Measurements from ENCODE around the gene MICAL2. TPM values are rescaled to one million over a fixed set of nuclear protein-coding genes. Genes with fewer than 3 reads are reported as not detected.

The MICAL2 gene
- total and polyA plus RNA-seq, 2 donors = 17.3 to 26.8 TPM

- Histone ChIP-seq H3K27me3 (ENCODE audit: control insufficient read depth in 2 of 2, insufficient read depth in 1 of 2, low read length in 1 of 2) (no peaks in the 10 kb centered on the region), H3K9me3 (ENCODE audit: control insufficient read depth in 2 of 2, insufficient read depth in 1 of 2, low read length in 1 of 2) (no peaks in the 10 kb centered on the region), H3K36me3 (ENCODE audit: control insufficient read depth in 2 of 2, insufficient read depth in 2 of 2, low read length in 1 of 2) (no peaks in the 10 kb centered on the region), H3K4me1 (ENCODE audit: control insufficient read depth in 2 of 2, insufficient read depth in 2 of 2, low read length in 2 of 2) (peaks cover 6 to 24% of the 10 kb centered on the region in 2 donors), H3K27ac (ENCODE audit: low read depth in 1 of 2, low read length in 1 of 2) (no peak overlapping the region), H3K4me3 (ENCODE audit: low read length in 2 of 2) (no peak overlapping the region)
- 82% methylated on average over 4 of the region's 4 CpGs for WGBS
- no peak for DNase-seq (ENCODE audit: low read depth in 6 of 9, low spot score in 9 of 9)
These were observed 16.1 kb downstream of the MICAL2 start for GRCh38 chr11:12126344-12127019.

GRCh38 chr11:12127206-12127898 is 17.0 kb downstream of the MICAL2 start:
- no peaks in the 10 kb centered on the region for H3K36me3 ChIP-seq (ENCODE audit: control insufficient read depth in 2 of 2, insufficient read depth in 2 of 2, low read length in 1 of 2)
- H3K9me3 ChIP-seq (ENCODE audit: control insufficient read depth in 2 of 2, insufficient read depth in 1 of 2, low read length in 1 of 2) = no peaks in the 10 kb centered on the region
- H3K27ac ChIP-seq (ENCODE audit: low read depth in 1 of 2, low read length in 1 of 2) = no peak overlapping the region
- H3K4me3 ChIP-seq (ENCODE audit: low read length in 2 of 2) = no peak overlapping the region
- DNase-seq (ENCODE audit: low read depth in 6 of 9, low spot score in 9 of 9) = no peak
- peaks cover 6 to 22% of the 10 kb centered on the region in 2 donors for H3K4me1 ChIP-seq (ENCODE audit: control insufficient read depth in 2 of 2, insufficient read depth in 2 of 2, low read length in 2 of 2)
- 94% methylated on average over 4 of the region's 4 CpGs for WGBS
- no peaks in the 10 kb centered on the region for H3K27me3 ChIP-seq (ENCODE audit: control insufficient read depth in 2 of 2, insufficient read depth in 1 of 2, low read length in 1 of 2)

GRCh38 chr11:12128301-12128751 is 17.9 kb downstream of the MICAL2 start:
- no peak overlapping the region for H3K27ac ChIP-seq (ENCODE audit: low read depth in 1 of 2, low read length in 1 of 2)
- H3K9me3 ChIP-seq (ENCODE audit: control insufficient read depth in 2 of 2, insufficient read depth in 1 of 2, low read length in 1 of 2) = no peaks in the 10 kb centered on the region
- WGBS = 100% methylated on average over 1 of the region's 1 CpG
- H3K27me3 ChIP-seq (ENCODE audit: control insufficient read depth in 2 of 2, insufficient read depth in 1 of 2, low read length in 1 of 2) = no peaks in the 10 kb centered on the region
- H3K36me3 ChIP-seq (ENCODE audit: control insufficient read depth in 2 of 2, insufficient read depth in 2 of 2, low read length in 1 of 2) = no peaks in the 10 kb centered on the region
- DNase-seq (ENCODE audit: low read depth in 6 of 9, low spot score in 9 of 9) = no peak
- H3K4me3 ChIP-seq (ENCODE audit: low read length in 2 of 2) = no peak overlapping the region
- H3K4me1 ChIP-seq (ENCODE audit: control insufficient read depth in 2 of 2, insufficient read depth in 2 of 2, low read length in 2 of 2) = peaks cover 6 to 29% of the 10 kb centered on the region in 2 donors

- Histone ChIP-seq H3K27ac (ENCODE audit: low read depth in 1 of 2, low read length in 1 of 2) (no peak overlapping the region), H3K27me3 (ENCODE audit: control insufficient read depth in 2 of 2, insufficient read depth in 1 of 2, low read length in 1 of 2) (no peaks in the 10 kb centered on the region), H3K9me3 (ENCODE audit: control insufficient read depth in 2 of 2, insufficient read depth in 1 of 2, low read length in 1 of 2) (no peaks in the 10 kb centered on the region), H3K4me1 (ENCODE audit: control insufficient read depth in 2 of 2, insufficient read depth in 2 of 2, low read length in 2 of 2) (peaks cover 9 to 30% of the 10 kb centered on the region in 2 donors), H3K4me3 (ENCODE audit: low read length in 2 of 2) (no peak overlapping the region), H3K36me3 (ENCODE audit: control insufficient read depth in 2 of 2, insufficient read depth in 2 of 2, low read length in 1 of 2) (no peaks in the 10 kb centered on the region)
- 96% methylated on average over 4 of the region's 4 CpGs for WGBS
- no peak for DNase-seq (ENCODE audit: low read depth in 6 of 9, low spot score in 9 of 9)
These were observed 18.8 kb downstream of the MICAL2 start for GRCh38 chr11:12129227-12129626.

- Histone ChIP-seq H3K36me3 (ENCODE audit: control insufficient read depth in 2 of 2, insufficient read depth in 2 of 2, low read length in 1 of 2) (no peaks in the 10 kb centered on the region), H3K9me3 (ENCODE audit: control insufficient read depth in 2 of 2, insufficient read depth in 1 of 2, low read length in 1 of 2) (no peaks in the 10 kb centered on the region), H3K27me3 (ENCODE audit: control insufficient read depth in 2 of 2, insufficient read depth in 1 of 2, low read length in 1 of 2) (no peaks in the 10 kb centered on the region), H3K4me1 (ENCODE audit: control insufficient read depth in 2 of 2, insufficient read depth in 2 of 2, low read length in 2 of 2) (peaks cover 9 to 30% of the 10 kb centered on the region in 2 donors), H3K27ac (ENCODE audit: low read depth in 1 of 2, low read length in 1 of 2) (no peak overlapping the region), H3K4me3 (ENCODE audit: low read length in 2 of 2) (no peak overlapping the region)
- no peak for DNase-seq (ENCODE audit: low read depth in 6 of 9, low spot score in 9 of 9)
- WGBS = 97% methylated on average over 3 of the region's 3 CpGs
These were observed 20.0 kb downstream of the MICAL2 start for GRCh38 chr11:12130180-12130980.

GRCh38 chr11:12131943-12132789 is 21.8 kb downstream of the MICAL2 start:
- Histone ChIP-seq H3K9me3 (ENCODE audit: control insufficient read depth in 2 of 2, insufficient read depth in 1 of 2, low read length in 1 of 2) (peaks cover 0 to 3% of the 10 kb centered on the region in 2 donors), H3K36me3 (ENCODE audit: control insufficient read depth in 2 of 2, insufficient read depth in 2 of 2, low read length in 1 of 2) (no peaks in the 10 kb centered on the region), H3K27ac (ENCODE audit: low read depth in 1 of 2, low read length in 1 of 2) (no peak overlapping the region), H3K27me3 (ENCODE audit: control insufficient read depth in 2 of 2, insufficient read depth in 1 of 2, low read length in 1 of 2) (no peaks in the 10 kb centered on the region), H3K4me1 (ENCODE audit: control insufficient read depth in 2 of 2, insufficient read depth in 2 of 2, low read length in 2 of 2) (peaks cover 9 to 30% of the 10 kb centered on the region in 2 donors), H3K4me3 (ENCODE audit: low read length in 2 of 2) (no peak overlapping the region)
- no peak for DNase-seq (ENCODE audit: low read depth in 6 of 9, low spot score in 9 of 9)
- 96% methylated on average over 7 of the region's 7 CpGs for WGBS

DNA sequence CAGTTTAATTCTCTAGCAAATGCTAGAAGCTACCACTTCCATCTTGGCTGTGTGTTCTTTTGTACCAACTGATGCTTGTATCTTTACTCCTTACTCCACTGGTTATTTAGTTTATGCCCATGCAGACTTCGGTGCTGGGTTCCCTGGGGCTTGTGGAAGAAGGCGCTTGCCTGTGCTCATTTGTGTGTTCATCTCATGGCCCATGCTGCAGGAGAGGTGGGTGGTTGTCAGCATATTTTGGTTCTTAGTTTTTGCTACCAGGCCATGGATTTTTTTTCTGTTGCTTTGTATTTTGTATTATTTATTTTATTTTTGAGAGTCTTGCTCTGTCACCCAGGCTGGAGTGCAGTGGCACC is 22.4 kb downstream of the MICAL2 start:
- 97% methylated on average over 2 of the region's 2 CpGs for WGBS
- no peaks in the 10 kb centered on the region for H3K27me3 ChIP-seq (ENCODE audit: control insufficient read depth in 2 of 2, insufficient read depth in 1 of 2, low read length in 1 of 2)
- no peaks in the 10 kb centered on the region for H3K36me3 ChIP-seq (ENCODE audit: control insufficient read depth in 2 of 2, insufficient read depth in 2 of 2, low read length in 1 of 2)
- peaks cover 0 to 3% of the 10 kb centered on the region in 2 donors for H3K9me3 ChIP-seq (ENCODE audit: control insufficient read depth in 2 of 2, insufficient read depth in 1 of 2, low read length in 1 of 2)
- no peak overlapping the region for H3K27ac ChIP-seq (ENCODE audit: low read depth in 1 of 2, low read length in 1 of 2)
- peaks cover 9 to 33% of the 10 kb centered on the region in 2 donors for H3K4me1 ChIP-seq (ENCODE audit: control insufficient read depth in 2 of 2, insufficient read depth in 2 of 2, low read length in 2 of 2)
- no peak overlapping the region for H3K4me3 ChIP-seq (ENCODE audit: low read length in 2 of 2)
- no peak for DNase-seq (ENCODE audit: low read depth in 6 of 9, low spot score in 9 of 9)

GRCh38 chr11:12133547-12134235 is 23.3 kb downstream of the MICAL2 start:
- H3K27me3 ChIP-seq (ENCODE audit: control insufficient read depth in 2 of 2, insufficient read depth in 1 of 2, low read length in 1 of 2) = no peaks in the 10 kb centered on the region
- WGBS = 35% methylated on average over 5 of the region's 5 CpGs
- H3K36me3 ChIP-seq (ENCODE audit: control insufficient read depth in 2 of 2, insufficient read depth in 2 of 2, low read length in 1 of 2) = no peaks in the 10 kb centered on the region
- H3K4me1 ChIP-seq (ENCODE audit: control insufficient read depth in 2 of 2, insufficient read depth in 2 of 2, low read length in 2 of 2) = peaks cover 11 to 34% of the 10 kb centered on the region in 2 donors
- peak overlapping the region; percentile 8 to 58 for H3K27ac ChIP-seq (ENCODE audit: low read depth in 1 of 2, low read length in 1 of 2)
- no peak overlapping the region for H3K4me3 ChIP-seq (ENCODE audit: low read length in 2 of 2)
- peak in 3 of 9 donors; percentile 42 to 78 (median 51) for DNase-seq (ENCODE audit: low read depth in 6 of 9, low spot score in 9 of 9)
- peaks cover 0 to 3% of the 10 kb centered on the region in 2 donors for H3K9me3 ChIP-seq (ENCODE audit: control insufficient read depth in 2 of 2, insufficient read depth in 1 of 2, low read length in 1 of 2)

Data from thymus (tissue), 11 donors.